Lower leg skin (tissue), 3 donors: ENCODE results near the gene SPECC1L.

Source experiments
- CTCF ChIP-seq, 3 donors: fragments of 450-650 bp; IDR thresholded peaks; one replicate each; pipeline ENCODE4 v1.5.1; 2016; ENCODE audit warnings: antibody characterized with exemption in 3 of 3, mild to moderate bottlenecking in 3 of 3, moderate library complexity in 2 of 3
- POLR2A ChIP-seq, 2 donors: fragments of 450-650 bp; IDR thresholded peaks; one replicate each; pipeline ENCODE4 v1.6.1; 2016 to 2017; ENCODE audit warnings: antibody characterized with exemption in 2 of 2, mild to moderate bottlenecking in 1 of 2, moderate library complexity in 1 of 2

- TF ChIP-seq CTCF (IDR thresholded peaks at IDR 0.05) = no peak
- no peak for TF ChIP-seq POLR2A (IDR thresholded peaks at IDR 0.05)
Observed at GRCh38 chr22:24315367-24315966, 44.8 kb downstream of the SPECC1L start.
